Skeletal muscle satellite cell (primary cell): Measurements from ENCODE around the gene CHST13.

Source experiments
- H3K27me3 ChIP-seq: 2 replicates; pipeline ENCODE4 v1.7.0; 2013; ENCODE audit warnings: low read length; ENCODE audit not compliant: control insufficient read depth, insufficient read depth
- H3K36me3 ChIP-seq: 2 replicates; pipeline ENCODE4 v1.7.0; 2013; ENCODE audit warnings: mild to moderate bottlenecking, control low read depth, low read length; ENCODE audit not compliant: insufficient read depth
- H3K4me1 ChIP-seq: 2 replicates; pipeline ENCODE4 v1.7.0; 2013; ENCODE audit warnings: low read length; ENCODE audit not compliant: control insufficient read depth, insufficient read depth
- H3K4me2 ChIP-seq: 2 replicates; pipeline ENCODE4 v1.7.0; 2013; ENCODE audit warnings: mild to moderate bottlenecking, low read length
- H3K4me3 ChIP-seq: 2 replicates; pipeline ENCODE4 v1.7.0; 2013; ENCODE audit warnings: low read length
- H3K9ac ChIP-seq: 2 replicates; pipeline ENCODE4 v1.7.0; 2013; ENCODE audit warnings: mild to moderate bottlenecking, low read depth, low read length, moderate library complexity
- H3K9me3 ChIP-seq: replicated peaks from 2 replicates; pipeline ENCODE4 v1.7.0; 2013; ENCODE audit warnings: mild to moderate bottlenecking, control low read depth, low read length

Gene CHST13

DNA sequence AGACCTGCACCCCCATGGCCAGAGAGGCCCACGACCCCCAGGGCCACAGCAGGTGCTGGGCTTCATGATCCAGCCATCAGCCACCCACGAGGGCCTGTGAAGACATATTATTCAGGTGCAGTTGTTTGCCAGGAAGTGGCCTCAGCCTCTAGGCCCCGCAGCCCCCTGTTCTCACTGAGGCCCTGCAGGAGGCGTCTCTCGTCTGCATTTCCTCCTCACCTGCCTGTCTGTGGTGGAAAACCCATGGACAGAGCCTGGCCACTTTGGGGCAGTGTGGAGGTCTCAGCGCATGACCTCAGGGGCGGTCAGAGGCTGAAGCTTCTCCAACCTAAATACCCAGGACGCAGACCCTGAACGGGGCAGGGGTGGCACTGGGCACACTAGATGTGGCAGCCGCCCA lies 25.0 kb upstream of the CHST13 start:
- Histone ChIP-seq H3K36me3 (no peaks in the 10 kb centered on the region), H3K4me1 (peaks cover 5% of the 10 kb centered on the region), H3K9ac (no peak overlapping the region), H3K4me3 (no peak overlapping the region), H3K27me3 (peaks cover 7% of the 10 kb centered on the region), H3K4me2 (no peak overlapping the region), H3K9me3 (no peaks in the 10 kb centered on the region)

DNA sequence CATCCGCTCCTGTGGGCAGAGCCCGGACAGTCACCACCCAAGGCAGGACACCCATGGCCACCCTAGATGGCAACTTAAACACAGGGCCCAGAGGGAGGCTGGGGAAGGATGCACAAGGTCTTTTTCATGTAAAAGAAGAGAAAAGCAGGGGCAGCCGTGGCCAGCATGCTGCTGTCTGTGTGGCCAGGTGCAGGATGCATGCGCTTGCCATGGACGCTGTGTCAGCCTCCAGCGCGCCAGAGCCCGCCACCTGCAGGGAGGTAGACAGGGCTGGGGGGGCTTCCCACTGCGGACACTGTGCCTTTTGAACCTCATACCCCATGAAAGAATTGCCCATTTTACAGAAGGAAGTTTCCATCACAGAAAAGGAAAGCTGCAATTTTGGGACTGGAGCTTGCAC lies 24.6 kb upstream of the CHST13 start:
- H3K27me3 ChIP-seq: peaks cover 7% of the 10 kb centered on the region
- H3K36me3 ChIP-seq: no peaks in the 10 kb centered on the region
- H3K9me3 ChIP-seq: no peaks in the 10 kb centered on the region
- no peak overlapping the region for H3K4me3 ChIP-seq
- peaks cover 1% of the 10 kb centered on the region for H3K4me1 ChIP-seq
- no peak overlapping the region for H3K4me2 ChIP-seq
- no peak overlapping the region for H3K9ac ChIP-seq

GRCh38 chr3:126500016-126500415 lies 23.9 kb upstream of the CHST13 start:
- Histone ChIP-seq H3K9ac (no peak overlapping the region), H3K4me1 (no peaks in the 10 kb centered on the region), H3K9me3 (no peaks in the 10 kb centered on the region), H3K36me3 (no peaks in the 10 kb centered on the region), H3K4me3 (no peak overlapping the region), H3K4me2 (no peak overlapping the region), H3K27me3 (peaks cover 7% of the 10 kb centered on the region)

DNA sequence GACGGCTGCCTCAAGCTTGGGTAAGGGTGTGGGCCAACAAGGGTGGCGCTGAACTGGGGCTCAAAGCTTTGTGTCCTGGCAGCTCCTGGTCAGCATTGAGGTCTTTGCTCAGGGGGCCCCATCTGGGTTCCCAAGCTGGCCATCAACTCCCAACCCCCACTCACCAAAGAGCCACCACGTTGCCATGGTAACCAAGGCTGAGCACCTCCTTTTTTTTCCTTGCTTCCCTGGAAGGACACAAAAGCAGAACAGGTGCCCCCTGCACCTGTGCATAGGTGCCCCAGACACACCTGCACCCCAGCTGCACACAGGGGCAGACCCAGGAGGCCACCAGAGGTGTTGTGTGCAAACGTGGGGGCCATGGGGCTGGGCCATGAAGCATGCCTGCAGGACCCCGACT lies 22.9 kb upstream of the CHST13 start:
- Histone ChIP-seq H3K9ac (no peak overlapping the region), H3K36me3 (no peaks in the 10 kb centered on the region), H3K4me2 (no peak overlapping the region), H3K27me3 (peaks cover 9% of the 10 kb centered on the region), H3K9me3 (no peaks in the 10 kb centered on the region), H3K4me1 (no peaks in the 10 kb centered on the region), H3K4me3 (no peak overlapping the region)

DNA sequence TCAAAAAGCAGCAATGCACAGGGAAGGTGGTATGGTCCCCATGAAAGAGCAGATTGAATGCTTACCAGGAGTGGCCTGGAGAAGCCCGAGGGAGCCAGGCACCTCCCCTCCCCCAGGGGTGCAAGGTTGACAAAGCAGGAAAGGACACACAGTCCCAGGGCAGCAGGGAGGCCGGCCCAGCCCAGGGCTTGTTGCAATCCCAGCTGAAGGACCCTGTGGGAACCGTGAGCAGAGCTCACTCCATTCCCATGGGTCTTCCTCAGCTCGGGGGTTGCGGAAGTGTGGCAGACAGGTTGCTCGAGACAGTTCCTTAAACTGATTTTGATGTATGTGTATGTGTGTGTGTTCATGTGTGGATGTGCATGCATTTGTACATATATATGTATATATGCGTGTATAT lies 22.2 kb upstream of the CHST13 start:
- Histone ChIP-seq H3K27me3 (peaks cover 15% of the 10 kb centered on the region), H3K4me2 (no peak overlapping the region), H3K9me3 (no peaks in the 10 kb centered on the region), H3K4me1 (no peaks in the 10 kb centered on the region), H3K36me3 (no peaks in the 10 kb centered on the region), H3K9ac (no peak overlapping the region), H3K4me3 (no peak overlapping the region)

GRCh38 chr3:126502656-126503055 lies 21.3 kb upstream of the CHST13 start:
- H3K27me3 ChIP-seq: peaks cover 11% of the 10 kb centered on the region
- H3K4me3 ChIP-seq: no peak overlapping the region
- H3K9me3 ChIP-seq: no peaks in the 10 kb centered on the region
- H3K9ac ChIP-seq: no peak overlapping the region
- no peaks in the 10 kb centered on the region for H3K36me3 ChIP-seq
- no peaks in the 10 kb centered on the region for H3K4me1 ChIP-seq
- no peak overlapping the region for H3K4me2 ChIP-seq

GRCh38 chr3:126503701-126504100 lies 20.3 kb upstream of the CHST13 start:
- Histone ChIP-seq H3K4me3 (no peak overlapping the region), H3K9ac (no peak overlapping the region), H3K36me3 (no peaks in the 10 kb centered on the region), H3K4me2 (no peak overlapping the region), H3K9me3 (no peaks in the 10 kb centered on the region), H3K4me1 (peaks cover 6% of the 10 kb centered on the region), H3K27me3 (peaks cover 11% of the 10 kb centered on the region)

- H3K27me3 ChIP-seq: peaks cover 22% of the 10 kb centered on the region
- no peaks in the 10 kb centered on the region for H3K36me3 ChIP-seq
- no peak overlapping the region for H3K9ac ChIP-seq
Observed at GRCh38 chr3:126507886-126508285, 16.1 kb upstream of the CHST13 start.

GRCh38 chr3:126508564-126508964 lies 15.4 kb upstream of the CHST13 start:
- no peak overlapping the region for H3K4me2 ChIP-seq
- H3K9ac ChIP-seq: no peak overlapping the region
- no peak overlapping the region for H3K4me3 ChIP-seq
- no peaks in the 10 kb centered on the region for H3K36me3 ChIP-seq
- peaks cover 8% of the 10 kb centered on the region for H3K4me1 ChIP-seq
- peaks cover 22% of the 10 kb centered on the region for H3K27me3 ChIP-seq
- no peaks in the 10 kb centered on the region for H3K9me3 ChIP-seq

More at GRCh38 chr3:126507886-126508285, 16.1 kb upstream of the CHST13 start:
- H3K9me3 ChIP-seq: no peaks in the 10 kb centered on the region
- peaks cover 8% of the 10 kb centered on the region for H3K4me1 ChIP-seq
- no peak overlapping the region for H3K4me2 ChIP-seq
- no peak overlapping the region for H3K4me3 ChIP-seq

- no peaks in the 10 kb centered on the region for H3K36me3 ChIP-seq
- no peak overlapping the region for H3K9ac ChIP-seq
- H3K27me3 ChIP-seq: peaks cover 22% of the 10 kb centered on the region
- no peak overlapping the region for H3K4me2 ChIP-seq
- H3K4me1 ChIP-seq: peaks cover 8% of the 10 kb centered on the region
- no peak overlapping the region for H3K4me3 ChIP-seq
- H3K9me3 ChIP-seq: no peaks in the 10 kb centered on the region
Observed at GRCh38 chr3:126509597-126510307, 14.2 kb upstream of the CHST13 start.

GRCh38 chr3:126510308-126510910 lies 13.5 kb upstream of the CHST13 start:
- Histone ChIP-seq H3K4me2 (no peak overlapping the region), H3K9me3 (no peaks in the 10 kb centered on the region), H3K9ac (no peak overlapping the region), H3K27me3 (peaks cover 22% of the 10 kb centered on the region), H3K4me3 (no peak overlapping the region), H3K4me1 (peaks cover 8% of the 10 kb centered on the region), H3K36me3 (no peaks in the 10 kb centered on the region)

- Histone ChIP-seq H3K9ac (no peak overlapping the region), H3K9me3 (no peaks in the 10 kb centered on the region), H3K4me3 (no peak overlapping the region), H3K36me3 (no peaks in the 10 kb centered on the region), H3K27me3 (peaks cover 17% of the 10 kb centered on the region), H3K4me2 (no peak overlapping the region), H3K4me1 (peaks cover 8% of the 10 kb centered on the region)
Observed at GRCh38 chr3:126511291-126511690, 12.7 kb upstream of the CHST13 start.
